ENCODE measurements around the gene HSD17B8. TPM values are rescaled to one million over a fixed set of nuclear protein-coding genes. Genes with fewer than 3 reads are reported as not detected.
"Not testable (repeated sequence)": the region's sequence is repeated elsewhere in the genome, so short reads cannot be mapped to it uniquely, and the experiment has no call there.

Gene HSD17B8
- polyA plus RNA-seq, 1 donor, result 23.9 TPM

DNA sequence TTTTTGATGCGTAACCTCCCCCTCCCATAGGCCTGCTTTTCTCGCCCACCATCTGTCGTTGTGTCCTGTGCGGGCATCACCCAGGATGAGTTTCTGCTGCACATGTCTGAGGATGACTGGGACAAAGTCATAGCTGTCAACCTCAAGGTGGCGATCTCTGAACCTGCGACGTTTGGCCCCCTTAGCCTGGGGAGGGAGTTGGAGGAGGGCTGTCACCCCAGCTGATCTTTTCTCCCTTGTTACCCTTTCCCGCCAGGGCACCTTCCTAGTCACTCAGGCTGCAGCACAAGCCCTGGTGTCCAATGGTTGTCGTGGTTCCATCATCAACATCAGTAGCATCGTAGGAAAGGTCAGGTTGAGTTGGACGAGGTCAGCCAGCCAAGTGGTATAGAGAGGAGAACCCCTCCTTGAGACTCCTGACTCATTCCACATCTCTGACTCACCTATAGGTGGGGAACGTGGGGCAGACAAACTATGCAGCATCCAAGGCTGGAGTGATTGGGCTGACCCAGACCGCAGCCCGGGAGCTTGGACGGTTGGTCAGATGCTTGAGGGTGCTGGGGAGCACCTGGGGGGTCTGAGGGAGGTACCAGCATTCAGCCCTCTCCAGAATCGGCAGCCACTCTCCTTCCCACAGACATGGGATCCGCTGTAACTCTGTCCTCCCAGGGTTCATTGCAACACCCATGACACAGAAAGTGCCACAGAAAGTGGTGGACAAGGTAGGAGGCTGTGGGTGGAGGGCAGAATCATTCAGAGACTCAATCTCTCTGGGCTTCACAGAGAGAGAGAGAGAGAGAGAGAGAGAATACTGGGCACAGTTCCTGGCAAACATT lies 954 bp downstream of the HSD17B8 start:
- no peak for DNase-seq

DNA sequence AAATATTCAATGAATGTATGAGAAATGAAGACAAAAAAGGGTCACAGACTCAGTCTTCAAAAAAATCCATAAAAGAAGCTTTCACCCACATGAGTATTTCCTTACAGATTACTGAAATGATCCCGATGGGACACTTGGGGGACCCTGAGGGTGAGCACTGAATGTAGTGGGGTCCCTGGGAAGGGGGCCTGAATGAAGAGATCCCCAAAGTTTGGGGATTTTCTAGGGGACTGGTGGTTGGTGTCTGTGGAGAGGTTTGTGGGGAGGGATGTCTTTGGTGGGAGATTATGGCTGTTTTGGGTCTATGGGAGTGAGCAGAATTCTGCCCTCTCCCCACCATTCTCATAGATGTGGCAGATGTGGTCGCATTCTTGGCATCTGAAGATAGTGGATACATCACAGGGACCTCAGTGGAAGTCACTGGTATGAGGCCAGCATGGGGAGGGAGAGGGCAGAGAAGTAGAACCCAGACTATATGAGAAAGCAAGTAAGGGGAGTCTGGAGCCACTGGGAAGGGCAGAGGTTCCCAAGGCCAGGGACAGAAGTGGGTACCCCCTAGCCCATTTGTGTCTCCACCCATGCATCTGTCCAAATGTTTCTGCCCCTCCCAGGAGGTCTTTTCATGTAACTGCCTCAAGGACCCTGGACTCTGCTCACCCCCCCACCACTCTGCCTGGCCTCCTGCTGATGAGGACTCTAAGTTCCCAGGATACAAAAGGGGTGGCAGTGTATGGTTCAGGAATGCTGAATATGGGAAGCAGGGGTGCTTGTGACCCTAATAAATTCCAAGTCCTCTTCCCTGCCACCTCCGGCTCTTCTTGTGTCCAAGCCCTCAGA lies 1.8 kb downstream of the HSD17B8 start:
- no peak for DNase-seq

DNA sequence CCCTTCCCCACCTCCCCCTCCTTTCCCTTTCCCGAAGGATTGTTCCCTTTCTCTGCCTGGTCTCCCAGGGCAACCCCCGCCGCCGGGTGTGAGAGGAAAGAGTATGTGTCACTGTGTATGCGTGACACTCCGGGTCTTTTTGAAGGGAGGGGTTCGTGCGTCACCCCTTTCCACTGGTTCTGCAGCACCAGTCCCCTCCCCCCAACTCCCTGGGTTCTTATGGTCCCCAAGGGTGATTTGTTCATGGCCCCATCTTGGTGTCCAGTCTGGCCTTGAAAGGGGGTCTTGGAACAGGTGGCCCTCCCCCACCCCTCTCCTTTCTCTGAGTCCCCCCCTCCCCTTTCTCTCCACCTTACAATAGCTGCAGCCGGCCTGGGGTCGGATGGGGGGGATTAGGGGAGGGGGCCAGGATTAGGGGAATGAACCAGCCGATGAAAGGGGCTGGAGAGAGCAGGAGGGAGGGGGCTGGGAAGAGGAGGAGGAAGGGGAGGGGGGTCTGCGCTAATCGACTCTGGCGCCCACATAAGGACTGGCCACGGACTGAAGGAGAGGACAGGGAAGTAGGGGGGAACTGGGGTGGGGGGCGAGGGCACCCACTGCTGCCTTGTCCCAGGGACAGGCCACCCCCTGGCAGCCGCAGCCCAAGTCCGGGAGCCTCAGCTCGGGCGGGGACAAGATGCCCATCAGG lies 2.6 kb downstream of the HSD17B8 start:
- DNase-seq, result no peak

DNA sequence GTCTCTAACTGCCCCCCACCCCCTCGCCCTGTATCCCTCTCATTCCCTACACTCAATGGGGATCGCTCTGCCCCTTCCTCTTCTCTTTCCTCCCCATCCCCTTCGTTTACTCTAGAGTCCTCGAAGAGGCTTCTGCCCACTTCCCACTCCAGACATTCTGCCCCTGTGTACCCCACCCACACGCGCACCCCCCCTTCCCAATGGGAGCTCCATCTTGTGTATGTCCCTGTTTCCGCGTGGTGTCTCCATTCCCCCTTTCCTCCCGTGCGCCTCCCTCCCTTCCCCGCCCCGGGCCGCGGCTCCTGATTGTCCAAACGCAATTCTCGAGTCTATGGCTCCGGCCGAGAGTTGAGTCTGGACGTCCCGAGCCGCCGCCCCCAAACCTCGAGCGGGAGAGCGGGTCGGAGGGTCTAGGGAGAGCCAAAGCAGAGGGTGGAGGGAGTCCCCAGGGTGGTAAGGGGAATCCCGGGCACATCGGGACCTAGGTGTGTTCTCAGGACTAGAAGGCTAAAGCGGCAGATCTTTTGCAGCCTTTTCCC lies 3.2 kb downstream of the HSD17B8 start:
- DNase-seq, result peak; percentile 59

DNA sequence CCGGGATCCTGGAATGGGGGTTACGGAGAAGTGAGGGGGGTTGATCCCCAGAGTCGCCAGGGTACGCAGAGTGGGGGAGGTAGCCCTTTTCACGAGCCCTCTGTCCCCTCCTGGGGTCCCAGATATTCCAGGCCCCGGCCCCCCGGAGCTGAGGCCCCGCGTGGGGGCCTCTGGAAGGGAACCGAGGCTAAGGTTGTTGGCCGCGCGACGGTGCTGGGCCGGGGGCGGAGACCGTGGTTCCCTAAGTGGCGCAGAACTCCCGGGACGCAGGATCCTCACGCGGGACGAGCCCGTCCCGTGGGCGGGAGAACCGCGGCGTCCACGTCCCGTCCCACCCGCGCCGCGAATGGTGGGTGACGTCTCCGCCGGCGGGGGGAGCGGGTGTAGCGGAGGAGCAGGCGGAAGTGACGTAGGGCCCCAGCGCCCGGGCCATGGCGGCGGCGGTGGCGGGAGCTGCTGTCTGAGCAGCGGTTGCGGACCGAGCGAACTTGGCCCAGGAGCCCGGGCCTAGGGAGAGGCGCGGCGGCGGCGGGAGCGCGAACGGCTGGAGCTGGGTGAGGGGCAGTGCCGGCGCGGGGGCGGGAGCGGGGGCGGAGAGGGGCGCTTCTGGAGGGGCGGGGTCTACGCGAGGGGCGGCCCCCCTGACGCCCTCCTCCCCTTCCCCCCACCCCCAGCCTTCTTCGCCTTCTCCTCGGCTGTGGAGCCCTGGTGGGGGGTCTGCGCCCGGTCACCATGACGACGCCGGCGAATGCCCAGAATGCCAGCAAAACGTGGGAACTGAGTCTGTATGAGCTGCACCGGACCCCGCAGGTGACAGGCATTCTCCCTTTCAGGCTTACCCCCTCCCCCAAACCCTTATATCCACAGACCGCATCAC lies 3.9 kb downstream of the HSD17B8 start, which contains the start of gene RING1:
TSS of gene RING1 (plus strand) at position 410 of the 877 bp plus-strand sequence. CDS start at position 733, 323 bp downstream.
- peak; percentile 81 for DNase-seq

DNA sequence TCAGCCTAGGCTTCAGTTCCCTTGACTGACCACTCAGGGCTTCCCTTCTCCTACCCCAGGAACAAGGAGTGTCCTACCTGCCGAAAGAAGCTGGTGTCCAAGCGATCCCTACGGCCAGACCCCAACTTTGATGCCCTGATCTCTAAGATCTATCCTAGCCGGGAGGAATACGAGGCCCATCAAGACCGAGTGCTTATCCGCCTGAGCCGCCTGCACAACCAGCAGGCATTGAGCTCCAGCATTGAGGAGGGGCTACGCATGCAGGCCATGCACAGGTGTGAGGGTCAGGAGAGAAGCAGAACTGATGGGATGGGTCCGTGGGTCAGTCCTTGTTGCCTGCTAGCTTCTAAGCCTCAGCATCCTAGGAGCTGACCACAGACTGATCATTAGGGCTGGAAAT lies 5.4 kb downstream of the HSD17B8 start:
- no peak for DNase-seq

DNA sequence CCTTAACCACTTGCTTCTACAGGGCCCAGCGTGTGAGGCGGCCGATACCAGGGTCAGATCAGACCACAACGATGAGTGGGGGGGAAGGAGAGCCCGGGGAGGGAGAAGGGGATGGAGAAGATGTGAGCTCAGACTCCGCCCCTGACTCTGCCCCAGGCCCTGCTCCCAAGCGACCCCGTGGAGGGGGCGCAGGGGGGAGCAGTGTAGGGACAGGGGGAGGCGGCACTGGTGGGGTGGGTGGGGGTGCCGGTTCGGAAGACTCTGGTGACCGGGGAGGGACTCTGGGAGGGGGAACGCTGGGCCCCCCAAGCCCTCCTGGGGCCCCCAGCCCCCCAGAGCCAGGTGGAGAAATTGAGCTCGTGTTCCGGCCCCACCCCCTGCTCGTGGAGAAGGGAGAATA lies 6.7 kb downstream of the HSD17B8 start:
- no peak for DNase-seq

DNA sequence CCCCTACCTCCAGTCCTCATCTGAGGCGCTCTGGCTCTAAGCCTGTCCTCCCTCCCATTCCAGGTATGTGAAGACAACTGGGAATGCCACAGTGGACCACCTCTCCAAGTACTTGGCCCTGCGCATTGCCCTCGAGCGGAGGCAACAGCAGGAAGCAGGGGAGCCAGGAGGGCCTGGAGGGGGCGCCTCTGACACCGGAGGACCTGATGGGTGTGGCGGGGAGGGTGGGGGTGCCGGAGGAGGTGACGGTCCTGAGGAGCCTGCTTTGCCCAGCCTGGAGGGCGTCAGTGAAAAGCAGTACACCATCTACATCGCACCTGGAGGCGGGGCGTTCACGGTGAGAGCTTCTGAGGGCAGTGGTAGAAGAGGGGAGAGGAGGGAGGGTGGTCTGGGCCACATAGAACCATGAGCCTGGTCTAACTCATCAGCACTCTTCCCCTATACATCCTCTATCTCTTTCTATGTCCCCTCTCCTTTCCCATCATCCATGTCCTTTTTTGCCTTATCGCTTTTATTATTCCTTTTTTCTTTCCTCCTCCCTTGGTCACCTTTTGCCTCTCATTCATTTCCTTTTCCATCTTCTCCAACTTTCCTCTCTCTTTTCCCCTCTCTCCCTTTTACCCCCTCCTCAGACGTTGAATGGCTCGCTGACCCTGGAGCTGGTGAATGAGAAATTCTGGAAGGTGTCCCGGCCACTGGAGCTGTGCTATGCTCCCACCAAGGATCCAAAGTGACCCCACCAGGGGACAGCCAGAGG lies 7.4 kb downstream of the HSD17B8 start:
- no peak for DNase-seq

DNA sequence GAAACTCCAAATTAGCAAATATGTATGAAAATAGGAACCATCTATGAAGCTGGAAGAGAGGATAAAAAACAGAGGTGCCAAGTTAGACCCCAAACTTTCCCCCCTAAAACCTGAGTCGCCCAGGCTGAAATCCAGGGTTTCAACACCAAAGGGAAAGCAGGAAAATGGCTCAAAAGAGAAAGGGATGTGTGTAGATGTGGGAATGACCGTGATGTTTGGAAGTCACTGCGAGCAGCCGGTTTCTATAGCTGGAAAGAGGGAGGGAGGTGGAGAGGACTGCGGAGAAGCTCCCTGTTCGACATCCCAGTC lies 8.4 kb downstream of the HSD17B8 start:
- no peak for DNase-seq

DNA sequence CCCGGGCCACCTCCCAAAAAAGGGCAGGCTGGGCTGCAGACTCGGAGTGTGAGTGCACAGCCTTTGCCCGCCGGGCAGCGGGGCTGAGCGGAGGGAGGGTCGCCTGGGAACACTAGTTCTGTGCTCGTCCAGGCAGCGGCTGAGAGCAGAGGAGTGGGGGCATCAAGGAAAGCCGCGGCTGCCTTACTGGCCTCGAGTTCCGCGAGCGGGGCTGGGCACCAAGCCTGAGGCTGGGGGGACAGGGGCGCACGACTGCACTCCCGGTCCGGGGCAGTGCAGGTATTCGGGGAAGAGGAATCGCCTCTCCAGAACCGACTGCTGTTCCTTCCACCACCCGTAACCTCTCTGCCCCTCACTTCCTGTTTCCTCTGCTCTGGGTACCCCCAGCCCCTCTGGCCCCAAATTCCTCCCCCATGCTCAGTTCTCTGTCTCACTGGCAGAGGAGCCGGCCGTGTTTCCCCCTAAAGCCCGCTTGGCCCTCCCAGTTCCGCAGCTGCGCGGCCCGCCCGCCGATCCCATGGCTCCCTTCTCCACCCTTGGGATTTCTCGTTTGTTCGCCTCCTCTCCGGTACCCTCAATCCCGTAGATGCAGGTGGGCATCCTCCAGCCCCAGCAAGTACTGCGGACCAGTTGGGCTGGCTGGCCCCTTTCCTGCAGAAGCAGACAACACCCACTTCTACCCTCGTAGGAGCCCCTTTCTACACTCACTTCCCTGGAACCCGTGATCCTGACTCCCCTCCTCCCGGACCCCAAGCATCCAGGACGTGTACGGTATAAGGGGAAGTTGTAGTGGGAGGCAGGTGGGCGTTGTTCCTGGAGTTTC lies 8.9 kb downstream of the HSD17B8 start:
- no peak for DNase-seq

DNA sequence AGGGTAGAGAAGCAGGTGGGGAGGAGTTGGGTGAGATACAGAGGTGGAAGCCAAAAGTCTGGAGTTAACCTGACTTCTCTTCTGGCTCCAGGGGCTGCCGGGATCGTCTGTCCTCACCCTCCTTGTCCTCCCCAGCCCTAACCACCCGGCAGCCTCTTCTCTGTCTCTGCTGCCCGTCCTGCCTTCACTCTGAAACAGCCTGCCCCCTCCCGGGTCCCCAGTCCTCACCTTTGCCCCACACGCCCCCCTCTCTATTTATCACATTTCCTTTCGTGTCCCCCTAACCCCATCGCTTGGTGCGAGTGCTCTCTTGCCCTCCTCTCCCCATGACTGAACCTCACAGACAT lies 9.5 kb downstream of the HSD17B8 start:
- DNase-seq, result no peak

DNA sequence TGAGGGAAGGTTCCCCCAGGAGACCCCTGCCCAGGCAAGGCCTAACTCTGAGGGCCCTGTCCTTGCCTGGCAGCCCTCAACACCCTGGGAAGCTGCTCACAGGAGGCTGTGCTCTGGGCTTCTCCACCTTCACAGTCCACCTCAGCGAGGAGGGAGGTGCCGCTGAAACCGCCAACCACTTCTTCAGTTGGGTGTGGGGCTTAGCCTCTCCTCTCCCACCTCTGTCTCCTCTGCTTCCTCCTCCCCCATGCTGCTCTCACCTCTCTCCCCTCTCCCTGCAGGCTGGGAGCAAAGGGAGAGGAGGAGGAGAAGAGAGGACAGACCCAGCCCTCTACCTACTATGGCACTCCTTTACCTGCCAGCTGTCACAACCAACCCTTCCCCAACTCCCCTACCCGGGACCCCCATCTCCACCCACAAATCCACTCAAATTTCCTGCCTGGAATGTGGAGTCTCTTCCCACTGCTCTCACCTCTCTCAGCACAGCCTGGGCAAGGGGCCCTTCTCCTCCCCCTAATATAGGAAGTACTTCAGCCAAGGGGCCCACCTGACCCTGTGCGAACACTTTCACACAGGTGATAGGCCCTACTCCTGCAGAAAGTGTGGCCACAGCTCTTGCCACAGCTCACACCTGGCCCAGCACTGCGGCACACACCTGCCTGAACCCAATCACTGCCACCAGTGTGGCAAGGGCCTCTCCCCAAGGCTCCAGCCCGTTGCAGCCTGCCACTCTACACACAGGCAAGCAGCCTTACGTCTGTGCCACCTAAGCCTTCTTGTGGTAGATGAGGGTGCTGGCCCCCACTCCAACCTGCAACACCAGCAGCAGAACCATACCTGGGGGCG lies 11.0 kb downstream of the HSD17B8 start:
- no peak for DNase-seq

DNA sequence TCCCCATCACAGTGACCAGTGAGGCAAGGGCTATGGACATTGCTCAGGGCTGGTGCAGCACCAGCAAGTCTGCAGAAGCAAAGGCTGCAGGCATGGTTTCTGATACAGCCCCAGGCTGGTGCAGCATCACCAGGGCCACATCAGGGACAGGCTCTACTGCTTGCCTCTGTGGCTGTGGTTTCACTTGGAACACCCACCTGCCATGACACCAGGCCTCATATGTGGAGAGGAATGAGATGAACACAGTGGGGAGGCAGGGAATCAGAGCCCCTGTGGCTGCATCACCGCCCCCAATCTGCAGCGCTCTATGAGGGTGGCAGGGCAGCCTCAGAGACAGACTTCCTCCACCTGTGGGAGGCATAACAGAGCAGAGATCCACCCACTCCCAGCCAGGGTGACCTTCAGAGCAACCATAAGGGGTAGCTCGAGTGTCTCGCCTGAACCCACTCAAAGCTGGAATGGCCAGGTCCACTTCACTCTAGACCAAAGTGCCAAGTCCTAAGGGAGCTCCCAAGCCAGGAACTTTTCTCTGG lies 11.7 kb downstream of the HSD17B8 start:
- DNase-seq, result no peak

DNA sequence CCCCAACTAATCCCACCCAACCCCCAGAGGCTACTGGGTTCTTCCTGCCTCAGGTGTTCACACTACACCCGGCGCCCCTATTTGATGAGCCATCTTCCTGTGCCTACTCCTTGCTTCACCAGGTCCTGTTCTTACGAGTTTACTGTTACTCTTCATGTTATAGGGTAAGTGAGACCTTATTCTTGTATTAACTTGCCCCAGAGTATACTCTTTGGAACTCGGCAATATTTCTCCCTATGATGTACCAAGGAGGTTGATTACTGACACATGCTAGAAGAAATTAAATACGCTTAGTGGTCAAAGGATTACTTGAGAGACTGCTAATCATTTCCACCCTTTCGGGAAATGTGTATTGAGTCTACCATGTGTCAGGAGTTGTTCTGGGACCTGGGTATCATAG lies 12.8 kb downstream of the HSD17B8 start:
- no peak for DNase-seq

DNA sequence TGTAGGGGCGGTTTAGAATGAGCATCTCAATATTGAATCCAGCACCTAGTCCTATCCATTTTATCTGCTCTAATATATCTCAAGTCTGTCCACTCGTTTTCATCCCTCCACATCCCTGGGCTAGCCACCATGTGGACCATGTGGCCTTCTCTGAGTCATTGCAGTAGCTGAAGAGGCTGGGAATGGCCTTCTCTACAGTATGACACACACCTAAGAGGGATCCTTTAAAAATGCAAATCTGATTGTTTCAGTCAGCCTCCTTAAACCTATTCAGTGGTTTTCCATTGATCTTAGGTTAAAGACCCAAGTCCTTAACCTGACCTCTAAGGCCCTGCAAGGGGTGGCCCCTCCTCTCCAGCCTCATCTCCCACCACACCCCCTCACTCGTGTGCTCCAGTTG lies 13.2 kb downstream of the HSD17B8 start:
- DNase-seq, result no peak

DNA sequence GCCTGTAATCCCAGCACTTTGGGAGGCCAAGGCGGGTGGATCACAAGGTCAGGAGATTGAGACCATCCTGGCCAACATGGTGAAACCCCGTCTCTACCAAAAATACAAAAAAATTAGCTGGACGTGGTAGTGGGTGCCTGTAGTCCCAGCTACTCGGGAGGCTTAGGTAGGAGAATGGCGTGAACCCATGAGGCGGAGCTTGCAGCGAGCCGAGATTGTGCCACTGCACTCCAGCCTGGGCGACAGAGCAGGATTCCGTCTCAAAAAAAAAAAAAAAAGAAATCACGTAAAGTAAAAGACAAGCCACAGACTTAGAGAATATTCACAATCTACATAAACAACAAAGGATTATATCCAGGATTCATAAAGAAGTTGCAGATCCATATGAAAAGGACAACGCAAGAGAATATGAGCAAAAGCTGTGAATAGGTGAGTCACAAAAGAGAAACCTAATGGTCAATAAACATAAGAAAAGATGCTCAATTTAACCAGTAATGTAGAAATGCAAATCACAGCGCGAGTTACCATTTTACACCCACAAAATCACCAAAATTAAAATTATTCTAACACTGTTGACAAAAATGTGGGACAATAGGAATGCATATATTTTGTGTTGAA lies 22.2 kb downstream of the HSD17B8 start:
- DNase-seq, result not testable (repeated sequence)

DNA sequence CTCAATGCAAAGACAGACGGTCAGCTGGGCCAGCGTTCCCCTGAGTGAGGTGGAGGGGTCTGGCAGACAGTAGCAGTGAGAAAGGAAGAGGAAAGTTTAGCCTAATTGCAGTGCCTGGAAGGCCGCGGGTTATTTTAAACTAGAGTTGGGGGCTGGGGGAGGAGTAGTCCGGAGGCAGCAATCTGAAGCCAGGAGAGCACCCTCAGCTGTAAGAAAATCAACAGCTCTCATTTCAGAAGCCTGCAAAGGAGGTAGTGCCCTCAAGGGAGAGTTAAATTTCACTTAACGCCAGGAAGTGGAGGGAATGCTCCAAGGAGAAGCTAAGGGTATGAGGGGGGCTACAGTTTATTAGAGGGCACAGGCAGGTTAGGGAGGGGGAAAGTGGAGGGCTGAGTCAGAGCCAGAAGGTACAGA lies 30.8 kb downstream of the HSD17B8 start:
- DNase-seq, result peak; percentile 61

DNA sequence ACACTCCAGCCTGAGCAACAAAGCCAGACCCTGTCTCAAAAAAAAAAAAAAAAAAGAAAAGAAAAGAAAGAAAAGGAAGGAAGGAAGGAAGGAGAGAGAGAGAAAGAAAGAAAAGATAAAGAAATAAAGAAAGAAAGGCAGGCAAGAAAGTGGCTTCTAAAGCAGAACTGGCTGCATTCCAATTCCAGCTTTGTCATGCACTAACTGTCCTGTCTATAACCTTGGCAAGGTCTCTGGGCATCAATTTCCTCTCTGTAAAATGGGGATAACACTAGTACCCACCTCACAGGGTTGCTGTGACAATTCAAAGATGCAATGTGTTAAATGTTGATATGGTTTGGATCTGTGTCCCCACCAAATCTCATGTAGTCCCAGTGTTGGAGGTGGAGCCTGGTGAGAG lies 31.9 kb downstream of the HSD17B8 start:
- no peak for DNase-seq
